ENCODE data around the gene OTOG. TPM values are rescaled to one million over a fixed set of nuclear protein-coding genes. Genes with fewer than 3 reads are reported as not detected.

Gene OTOG
- total and polyA plus RNA-seq, 2 donors (not counting 1 experiment from before 2014, with no cell fraction given), result not detected

- Histone ChIP-seq H3K36me3 (replicated peaks in 1 of 2; ENCODE audit: control extremely low read depth in 1 of 2, control insufficient read depth in 1 of 2, extremely low read depth in 1 of 2, insufficient read depth in 2 of 2, low read length in 1 of 2) (no peaks in the 10 kb centered on the region), H3K27ac (ENCODE audit: low read length in 2 of 2) (no peak overlapping the region), H3K4me1 (ENCODE audit: control insufficient read depth in 2 of 2, insufficient read depth in 2 of 2, low read length in 2 of 2) (no peaks in the 10 kb centered on the region), H3K9ac (ENCODE audit: low read length) (no peak overlapping the region), H3K4me3 (ENCODE audit: control extremely low read depth in 1 of 5, extremely low read depth in 1 of 5, insufficient read depth in 1 of 5, low read depth in 2 of 5, low read length in 4 of 5) (no peak overlapping the region), H2AFZ (ENCODE audit: insufficient read depth, low read depth, low read length, poor library complexity, severe bottlenecking) (no peak overlapping the region), H3K27me3 (replicated peaks in 1 of 4; ENCODE audit: control extremely low read depth in 1 of 4, control insufficient read depth in 3 of 4, insufficient read depth in 4 of 4, low read length in 3 of 4) (no peaks in the 10 kb centered on the region), H4K20me1 (ENCODE audit: control insufficient read depth, insufficient read depth, low read length, poor library complexity, severe bottlenecking) (no peaks in the 10 kb centered on the region), H3K4me2 (replicated peaks; ENCODE audit: low read depth, low read length, poor library complexity, severe bottlenecking) (no peak overlapping the region), H3K79me2 (ENCODE audit: control insufficient read depth, insufficient read depth, low read length) (no peaks in the 10 kb centered on the region), H3K9me3 (ENCODE audit: control extremely low read depth in 1 of 3, control insufficient read depth in 2 of 3, insufficient read depth in 1 of 3, low read length in 2 of 3) (peaks cover 0 to 8% (median 0%) of the 10 kb centered on the region in 3 donors)
- ATAC-seq (ENCODE audit: low read depth), result no peak
- TF ChIP-seq CTCF (IDR thresholded peaks at IDR 0.05), result no peak
- TF ChIP-seq EZH2 (IDR thresholded peaks at IDR 0.05; ENCODE audit: borderline replicate concordance, insufficient read depth, low read depth, low read length, poor library complexity, severe bottlenecking), result no peak
- no peaks in the 10 kb centered on the region for H3K4me1 Mint-ChIP-seq
- 91% methylated on average over 11 of the region's 13 CpGs for WGBS (ENCODE audit: insufficient coverage)
- ChIA-PET CTCF (interaction anchor here (2.3 kb wide), 1 partner anchor 13 kb away, joined by 6 read pairs; no protein-coding TSS in a partner anchor), POLR2A (no interaction called here)
- no peak overlapping the region for H3K4me3 Mint-ChIP-seq
- peaks cover 11% of the 10 kb centered on the region for H3K27me3 Mint-ChIP-seq
- H3K27ac Mint-ChIP-seq, result no peak overlapping the region
- intact Hi-C loops (cut with micrococcal nuclease), result no loop called here
- no peak for DNase-seq
- H3K9me3 Mint-ChIP-seq (ENCODE audit: insufficient read depth), result peaks cover 2% of the 10 kb centered on the region
Measured at GRCh38 chr11:17611503-17612220, 64.6 kb downstream of the OTOG start.
